HUES64 (cell line): ENCODE data around the gene PNPLA7.
"Not testable (repeated sequence)": the region's sequence is repeated elsewhere in the genome, so short reads cannot be mapped to it uniquely, and the experiment has no call there.

Source experiments
- H3K27ac ChIP-seq: 2 replicates; pipeline ENCODE4 v1.7.0; 2013; ENCODE audit warnings: low read depth, low read length, inconsistent platforms
- H3K27me3 ChIP-seq: 2 replicates; pipeline ENCODE4 v1.6.1; 2013; ENCODE audit warnings: mild to moderate bottlenecking, low read length; ENCODE audit not compliant: insufficient read depth
- H3K36me3 ChIP-seq: 2 replicates; pipeline ENCODE4 v1.6.1; 2013; ENCODE audit warnings: mild to moderate bottlenecking, low read length; ENCODE audit not compliant: insufficient read depth
- H3K4me1 ChIP-seq: 2 replicates; pipeline ENCODE4 v1.6.1; 2013; ENCODE audit warnings: mild to moderate bottlenecking, low read length, moderate library complexity; ENCODE audit not compliant: insufficient read depth
- H3K4me3 ChIP-seq: 2 replicates; pipeline ENCODE4 v1.5.1; 2013; ENCODE audit warnings: mild to moderate bottlenecking, low read length, moderate library complexity
- H3K9ac ChIP-seq: 2 replicates; pipeline ENCODE4 v1.6.1; 2013; ENCODE audit warnings: mild to moderate bottlenecking, low read depth, low read length
- H3K9me3 ChIP-seq: 2 replicates; pipeline ENCODE4 v1.6.1; 2013; ENCODE audit warnings: low read depth, low read length; ENCODE audit not compliant: insufficient read depth
- WGBS: fragments of 150-250, 120-280 bp; methylation state at CpG from one replicate; pipeline ENCODE4 v1.1.7; 2013; ENCODE audit warnings: missing lambda C conversion rate; 5-methylcytosine and 5-hydroxymethylcytosine counted together

PNPLA7 gene

GRCh38 chr9:137466389-137467085 lies 83.7 kb downstream of the PNPLA7 start:
- H3K27ac ChIP-seq, H3K9me3 ChIP-seq, H3K36me3 ChIP-seq, H3K9ac ChIP-seq, H3K4me1 ChIP-seq, H3K4me3 ChIP-seq: not testable (repeated sequence)
- H3K27me3 ChIP-seq: peaks cover 15% of the 10 kb centered on the region
- WGBS: 94% methylated on average over 35 of the region's 35 CpGs

- H3K27me3 ChIP-seq: peaks cover 15% of the 10 kb centered on the region
- H3K4me1 ChIP-seq: no peaks in the 10 kb centered on the region
- WGBS: 91% methylated on average over 23 of the region's 23 CpGs
- H3K27ac ChIP-seq: no peak overlapping the region
- H3K4me3 ChIP-seq: no peak overlapping the region
- H3K9ac ChIP-seq: no peak overlapping the region
- no peaks in the 10 kb centered on the region for H3K9me3 ChIP-seq
- H3K36me3 ChIP-seq: no peaks in the 10 kb centered on the region
These were observed 84.3 kb downstream of the PNPLA7 start for GRCh38 chr9:137465720-137466388.

- Histone ChIP-seq H3K4me3 (no peak overlapping the region), H3K4me1 (no peaks in the 10 kb centered on the region), H3K27me3 (peaks cover 15% of the 10 kb centered on the region), H3K36me3 (no peaks in the 10 kb centered on the region), H3K9me3 (no peaks in the 10 kb centered on the region), H3K9ac (no peak overlapping the region), H3K27ac (no peak overlapping the region)
- 91% methylated on average over 23 of the region's 23 CpGs for WGBS
These were observed 85.0 kb downstream of the PNPLA7 start for GRCh38 chr9:137465000-137465719.

GRCh38 chr9:137464291-137464999 lies 85.8 kb downstream of the PNPLA7 start:
- 93% methylated on average over 28 of the region's 28 CpGs for WGBS
- Histone ChIP-seq H3K27ac (no peak overlapping the region), H3K9me3 (no peaks in the 10 kb centered on the region), H3K36me3 (no peaks in the 10 kb centered on the region), H3K4me3 (no peak overlapping the region), H3K9ac (no peak overlapping the region), H3K27me3 (peaks cover 20% of the 10 kb centered on the region), H3K4me1 (no peaks in the 10 kb centered on the region)

GRCh38 chr9:137463931-137464290 lies 86.3 kb downstream of the PNPLA7 start:
- no peak overlapping the region for H3K4me3 ChIP-seq
- H3K27ac ChIP-seq: no peak overlapping the region
- 93% methylated on average over 18 of the region's 18 CpGs for WGBS

GRCh38 chr9:137462986-137463930 lies 86.9 kb downstream of the PNPLA7 start:
- Histone ChIP-seq H3K27me3 (peaks cover 20% of the 10 kb centered on the region), H3K4me1 (0 out of 2 replicates have a peak, but pooled peaks cover 2% of the 10 kb centered on the region), H3K9me3 (no peaks in the 10 kb centered on the region), H3K9ac (no peak overlapping the region), H3K4me3 (no peak overlapping the region), H3K27ac (no peak overlapping the region), H3K36me3 (no peaks in the 10 kb centered on the region)
- WGBS: 92% methylated on average over 30 of the region's 30 CpGs

More at GRCh38 chr9:137463931-137464290, 86.3 kb downstream of the PNPLA7 start:
- H3K36me3 ChIP-seq: no peaks in the 10 kb centered on the region
- H3K4me1 ChIP-seq: no peaks in the 10 kb centered on the region
- peaks cover 20% of the 10 kb centered on the region for H3K27me3 ChIP-seq
- H3K9ac ChIP-seq: no peak overlapping the region
- no peaks in the 10 kb centered on the region for H3K9me3 ChIP-seq

GRCh38 chr9:137462396-137462985 lies 87.7 kb downstream of the PNPLA7 start:
- no peak overlapping the region for H3K9ac ChIP-seq
- no peaks in the 10 kb centered on the region for H3K9me3 ChIP-seq
- no peaks in the 10 kb centered on the region for H3K36me3 ChIP-seq
- 0 out of 2 replicates have a peak, but pooled peaks cover 7% of the 10 kb centered on the region for H3K4me1 ChIP-seq
- H3K4me3 ChIP-seq: peak overlapping the region; percentile 39; the same call in 1 of the 2 replicates
- no peak overlapping the region for H3K27ac ChIP-seq
- WGBS: 92% methylated on average over 25 of the region's 25 CpGs
- H3K27me3 ChIP-seq: peaks cover 20% of the 10 kb centered on the region

- Histone ChIP-seq H3K27ac (no peak overlapping the region), H3K4me3 (peak overlapping the region; percentile 39; the same call in 1 of the 2 replicates)
These were observed 88.4 kb downstream of the PNPLA7 start for GRCh38 chr9:137461663-137462395.

GRCh38 chr9:137461316-137461662 lies 88.9 kb downstream of the PNPLA7 start:
- H3K4me1 ChIP-seq: 0 out of 2 replicates have a peak, but pooled peaks cover 7% of the 10 kb centered on the region
- H3K4me3 ChIP-seq: no peak overlapping the region
- no peaks in the 10 kb centered on the region for H3K9me3 ChIP-seq
- no peak overlapping the region for H3K27ac ChIP-seq
- H3K9ac ChIP-seq: no peak overlapping the region
- WGBS: 94% methylated on average over 21 of the region's 21 CpGs
- peaks cover 11% of the 10 kb centered on the region for H3K36me3 ChIP-seq
- peaks cover 20% of the 10 kb centered on the region for H3K27me3 ChIP-seq

More at GRCh38 chr9:137461663-137462395, 88.4 kb downstream of the PNPLA7 start:
- Histone ChIP-seq H3K4me1 (0 out of 2 replicates have a peak, but pooled peaks cover 7% of the 10 kb centered on the region), H3K9ac (no peak overlapping the region), H3K9me3 (no peaks in the 10 kb centered on the region), H3K27me3 (peaks cover 20% of the 10 kb centered on the region), H3K36me3 (peaks cover 6% of the 10 kb centered on the region)
- WGBS: 56% methylated on average over 52 of the region's 52 CpGs
